AG04449 (cell line): Measurements from ENCODE around the gene PRTN3.

ENCODE experiments used
- CTCF ChIA-PET: fragments of 350-600 bp; formaldehyde crosslinking; extraction: SDS; loops from one replicate; lab custom pipeline; 2021; ENCODE audit warnings: antibody characterized with exemption; lab: Yijun Ruan, JAX
- POLR2A ChIA-PET: fragments of 400-600, 350-600 bp; formaldehyde crosslinking; extraction: SDS; loops from one replicate; lab custom pipeline; 2020; ENCODE audit warnings: antibody characterized with exemption, inconsistent platforms; lab: Yijun Ruan, JAX
- DNase-seq: peaks from one replicate; pipeline ENCODE4 v3.0.0-alpha.2; 2010; ENCODE audit warnings: low read depth, low spot score
- H3K4me3 ChIP-seq: 2 replicates; pipeline ENCODE4 v1.5.1; 2011; ENCODE audit warnings: low read depth, mild to moderate bottlenecking, control low read depth, low read length
- CTCF ChIP-seq: IDR thresholded peaks from one replicate; pipeline ENCODE4 v1.5.1; 2011; ENCODE audit warnings: mild to moderate bottlenecking, moderate library complexity, low read length, control low read depth, inconsistent platforms; ENCODE audit not compliant: insufficient read depth; ENCODE audit errors: missing control alignments

PRTN3 gene

GRCh38 chr19:806815-807421 lies 33.9 kb upstream of the PRTN3 start:
- CTCF ChIA-PET = no interaction called here
- DNase-seq = no peak
- H3K4me3 ChIP-seq = no peak overlapping the region
- POLR2A ChIA-PET = no interaction called here
- no peak for TF ChIP-seq CTCF

GRCh38 chr19:807627-808422 lies 33.0 kb upstream of the PRTN3 start:
- ChIA-PET CTCF (no interaction called here), POLR2A (interaction anchor here (1.0 kb wide), 1 partner anchor 8 kb away, joined by 4 read pairs; no protein-coding TSS in a partner anchor)
- H3K4me3 ChIP-seq = no peak overlapping the region
- no peak for DNase-seq
- no peak for TF ChIP-seq CTCF

GRCh38 chr19:808423-808775 lies 32.4 kb upstream of the PRTN3 start:
- POLR2A ChIA-PET = interaction anchor here (1.0 kb wide), 1 partner anchor 9 kb away, joined by 4 read pairs; no protein-coding TSS in a partner anchor
- TF ChIP-seq CTCF = no peak
- H3K4me3 ChIP-seq = no peak overlapping the region
- no peak for DNase-seq
- CTCF ChIA-PET = no interaction called here

- CTCF ChIA-PET = interaction anchor here (1.0 kb wide), 1 partner anchor 10 kb away, joined by 3 read pairs; no protein-coding TSS in a partner anchor
- no peak overlapping the region for H3K4me3 ChIP-seq
- no peak for TF ChIP-seq CTCF
- DNase-seq = no peak
- POLR2A ChIA-PET = interaction anchor here (1.2 kb wide), 1 partner anchor 10 kb away, joined by 4 read pairs; no protein-coding TSS in a partner anchor
These were observed 30.5 kb upstream of the PRTN3 start for GRCh38 chr19:810077-810855.

- TF ChIP-seq CTCF = no peak
- ChIA-PET POLR2A (no interaction called here), CTCF (interaction anchor here (1.0 to 1.3 kb wide), 2 partner anchors 10 to 12 kb away, joined by 3 read pairs; no protein-coding TSS in a partner anchor)
- no peak overlapping the region for H3K4me3 ChIP-seq
- no peak for DNase-seq
These were observed 29.8 kb upstream of the PRTN3 start for GRCh38 chr19:810883-811489.
